ENCODE results near the gene TOR1AIP1. TPM values are rescaled to one million over a fixed set of nuclear protein-coding genes. Genes with fewer than 3 reads are reported as not detected.

TOR1AIP1 gene
- total RNA-seq, 1 donor from 2014 or later = 43.0 TPM

GRCh38 chr1:179935909-179936496 is 53.9 kb downstream of the TOR1AIP1 start:
- Histone ChIP-seq H3K27me3 (ENCODE audit: control insufficient read depth, insufficient read depth, low read length) (no peaks in the 10 kb centered on the region), H3K36me3 (ENCODE audit: control insufficient read depth, insufficient read depth, low read length) (no peaks in the 10 kb centered on the region), H3K4me3 (ENCODE audit: low read depth, low read length) (no peak overlapping the region)
- TF ChIP-seq, protein P1, sequence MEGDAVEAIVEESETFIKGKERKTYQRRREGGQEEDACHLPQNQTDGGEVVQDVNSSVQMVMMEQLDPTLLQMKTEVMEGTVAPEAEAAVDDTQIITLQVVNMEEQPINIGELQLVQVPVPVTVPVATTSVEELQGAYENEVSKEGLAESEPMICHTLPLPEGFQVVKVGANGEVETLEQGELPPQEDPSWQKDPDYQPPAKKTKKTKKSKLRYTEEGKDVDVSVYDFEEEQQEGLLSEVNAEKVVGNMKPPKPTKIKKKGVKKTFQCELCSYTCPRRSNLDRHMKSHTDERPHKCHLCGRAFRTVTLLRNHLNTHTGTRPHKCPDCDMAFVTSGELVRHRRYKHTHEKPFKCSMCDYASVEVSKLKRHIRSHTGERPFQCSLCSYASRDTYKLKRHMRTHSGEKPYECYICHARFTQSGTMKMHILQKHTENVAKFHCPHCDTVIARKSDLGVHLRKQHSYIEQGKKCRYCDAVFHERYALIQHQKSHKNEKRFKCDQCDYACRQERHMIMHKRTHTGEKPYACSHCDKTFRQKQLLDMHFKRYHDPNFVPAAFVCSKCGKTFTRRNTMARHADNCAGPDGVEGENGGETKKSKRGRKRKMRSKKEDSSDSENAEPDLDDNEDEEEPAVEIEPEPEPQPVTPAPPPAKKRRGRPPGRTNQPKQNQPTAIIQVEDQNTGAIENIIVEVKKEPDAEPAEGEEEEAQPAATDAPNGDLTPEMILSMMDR (IDR thresholded peaks at IDR 0.05; ENCODE audit: insufficient read depth, low read length, poor library complexity, severe bottlenecking) = no peak
- no peak for DNase-seq (ENCODE audit: low read depth)

GRCh38 chr1:179937668-179938254 is 55.7 kb downstream of the TOR1AIP1 start:
- H3K4me3 ChIP-seq (ENCODE audit: low read depth, low read length) = no peak overlapping the region
- DNase-seq (ENCODE audit: low read depth) = no peak
- TF ChIP-seq, protein P1 (IDR thresholded peaks at IDR 0.05; ENCODE audit: insufficient read depth, low read length, poor library complexity, severe bottlenecking) = no peak

GRCh38 chr1:179938752-179939151 is 56.7 kb downstream of the TOR1AIP1 start:
- Histone ChIP-seq H3K4me3 (ENCODE audit: low read depth, low read length) (no peak overlapping the region), H3K27me3 (ENCODE audit: control insufficient read depth, insufficient read depth, low read length) (no peaks in the 10 kb centered on the region), H3K36me3 (ENCODE audit: control insufficient read depth, insufficient read depth, low read length) (no peaks in the 10 kb centered on the region)
- TF ChIP-seq, protein P1 (IDR thresholded peaks at IDR 0.05; ENCODE audit: insufficient read depth, low read length, poor library complexity, severe bottlenecking) = no peak
- DNase-seq (ENCODE audit: low read depth) = no peak

More at GRCh38 chr1:179937668-179938254, 55.7 kb downstream of the TOR1AIP1 start:
- H3K27me3 ChIP-seq (ENCODE audit: control insufficient read depth, insufficient read depth, low read length) = no peaks in the 10 kb centered on the region
- no peaks in the 10 kb centered on the region for H3K36me3 ChIP-seq (ENCODE audit: control insufficient read depth, insufficient read depth, low read length)

DNA sequence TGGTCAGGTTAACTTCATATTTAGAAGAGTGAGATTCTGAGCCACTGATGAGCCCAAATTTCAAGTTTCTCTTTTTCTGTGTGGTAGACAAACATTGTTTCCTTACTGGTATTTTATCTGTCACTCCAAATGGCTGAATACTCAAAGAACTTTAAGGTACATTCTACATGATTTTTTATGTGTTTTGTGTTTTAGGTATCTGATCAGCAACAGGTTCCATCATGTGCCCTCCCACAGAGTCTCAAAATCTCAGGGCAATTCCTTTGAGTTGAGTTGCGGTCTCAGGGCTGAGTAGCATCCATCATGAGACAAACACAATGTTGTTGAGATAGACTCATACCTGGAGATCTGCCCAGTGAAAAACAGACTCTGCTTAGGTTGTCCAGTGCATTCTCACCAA is 57.9 kb downstream of the TOR1AIP1 start:
- Histone ChIP-seq H3K36me3 (ENCODE audit: control insufficient read depth, insufficient read depth, low read length) (no peaks in the 10 kb centered on the region), H3K4me3 (ENCODE audit: low read depth, low read length) (no peak overlapping the region), H3K27me3 (ENCODE audit: control insufficient read depth, insufficient read depth, low read length) (no peaks in the 10 kb centered on the region)
- TF ChIP-seq, protein P1 (IDR thresholded peaks at IDR 0.05; ENCODE audit: insufficient read depth, low read length, poor library complexity, severe bottlenecking) = no peak
- DNase-seq (ENCODE audit: low read depth) = no peak

GRCh38 chr1:179941454-179941853 is 59.4 kb downstream of the TOR1AIP1 start:
- TF ChIP-seq, protein P1 (IDR thresholded peaks at IDR 0.05; ENCODE audit: insufficient read depth, low read length, poor library complexity, severe bottlenecking) = no peak
- H3K27me3 ChIP-seq (ENCODE audit: control insufficient read depth, insufficient read depth, low read length) = no peaks in the 10 kb centered on the region
- no peaks in the 10 kb centered on the region for H3K36me3 ChIP-seq (ENCODE audit: control insufficient read depth, insufficient read depth, low read length)
- DNase-seq (ENCODE audit: low read depth) = no peak
- no peak overlapping the region for H3K4me3 ChIP-seq (ENCODE audit: low read depth, low read length)

- H3K27me3 ChIP-seq (ENCODE audit: control insufficient read depth, insufficient read depth, low read length) = no peaks in the 10 kb centered on the region
- no peak overlapping the region for H3K4me3 ChIP-seq (ENCODE audit: low read depth, low read length)
- H3K36me3 ChIP-seq (ENCODE audit: control insufficient read depth, insufficient read depth, low read length) = no peaks in the 10 kb centered on the region
- TF ChIP-seq, protein P1 (IDR thresholded peaks at IDR 0.05; ENCODE audit: insufficient read depth, low read length, poor library complexity, severe bottlenecking) = no peak
- DNase-seq (ENCODE audit: low read depth) = no peak
Measured at GRCh38 chr1:179950651-179951050, 68.6 kb downstream of the TOR1AIP1 start.
